ENCODE measurements around the gene PRPF19.

PRPF19 gene

GRCh38 chr11:60875366-60876167, 30.8 kb downstream of the PRPF19 start:
- no peak for DNase-seq (ENCODE audit: low read depth in 2 of 2, low spot score in 1 of 2)

- DNase-seq (ENCODE audit: low read depth in 2 of 2, low spot score in 1 of 2) = no peak
Measured at GRCh38 chr11:60874421-60875365, 31.7 kb downstream of the PRPF19 start.

- DNase-seq (ENCODE audit: low read depth in 2 of 2, low spot score in 1 of 2) = no peak
Measured at GRCh38 chr11:60873533-60873932, 32.9 kb downstream of the PRPF19 start.

GRCh38 chr11:60872961-60873524, 33.3 kb downstream of the PRPF19 start:
- DNase-seq (ENCODE audit: low read depth in 2 of 2, low spot score in 1 of 2) = no peak

- no peak for DNase-seq (ENCODE audit: low read depth in 2 of 2, low spot score in 1 of 2)
Measured at GRCh38 chr11:60872124-60872960, 34.0 kb downstream of the PRPF19 start.

GRCh38 chr11:60871378-60872061, 34.9 kb downstream of the PRPF19 start:
- DNase-seq (ENCODE audit: low read depth in 2 of 2, low spot score in 1 of 2) = no peak

- DNase-seq (ENCODE audit: low read depth in 2 of 2, low spot score in 1 of 2) = no peak
Measured at GRCh38 chr11:60870733-60871377, 35.5 kb downstream of the PRPF19 start.

GRCh38 chr11:60870276-60870675, 36.1 kb downstream of the PRPF19 start:
- no peak for DNase-seq (ENCODE audit: low read depth in 2 of 2, low spot score in 1 of 2)

- DNase-seq (ENCODE audit: low read depth in 2 of 2, low spot score in 1 of 2) = no peak
Measured at GRCh38 chr11:60869451-60869825, 36.9 kb downstream of the PRPF19 start.

GRCh38 chr11:60868682-60869450, 37.5 kb downstream of the PRPF19 start:
- no peak for DNase-seq (ENCODE audit: low read depth in 2 of 2, low spot score in 1 of 2)

GRCh38 chr11:60867871-60868681, 38.3 kb downstream of the PRPF19 start:
- no peak for DNase-seq (ENCODE audit: low read depth in 2 of 2, low spot score in 1 of 2)

GRCh38 chr11:60866911-60867870, 39.2 kb downstream of the PRPF19 start, which contains the start of gene ZP1:
Gene ZP1, plus strand, starts transcription at chr11:60867542. Its CDS starts 20 bp downstream, at chr11:60867562.
- DNase-seq (ENCODE audit: low read depth in 2 of 2, low spot score in 1 of 2) = no peak

- DNase-seq (ENCODE audit: low read depth in 2 of 2, low spot score in 1 of 2) = no peak
Measured at GRCh38 chr11:60864856-60865513, 41.4 kb downstream of the PRPF19 start.

GRCh38 chr11:60863550-60864521, 42.5 kb downstream of the PRPF19 start:
- DNase-seq (ENCODE audit: low read depth in 2 of 2, low spot score in 1 of 2) = no peak

GRCh38 chr11:60862171-60862570, 44.2 kb downstream of the PRPF19 start:
- no peak for DNase-seq (ENCODE audit: low read depth in 2 of 2, low spot score in 1 of 2)
